ENCODE measurements around the gene RBFOX1. TPM values are rescaled to one million over a fixed set of nuclear protein-coding genes. Genes with fewer than 3 reads are reported as not detected.

The RBFOX1 gene
- total and polyA plus RNA-seq, 10 of the 15 experiments (the other 5 are each of a cell fraction or from before 2014, with no cell fraction given), result 0.87 TPM; not detected in 9

DNA sequence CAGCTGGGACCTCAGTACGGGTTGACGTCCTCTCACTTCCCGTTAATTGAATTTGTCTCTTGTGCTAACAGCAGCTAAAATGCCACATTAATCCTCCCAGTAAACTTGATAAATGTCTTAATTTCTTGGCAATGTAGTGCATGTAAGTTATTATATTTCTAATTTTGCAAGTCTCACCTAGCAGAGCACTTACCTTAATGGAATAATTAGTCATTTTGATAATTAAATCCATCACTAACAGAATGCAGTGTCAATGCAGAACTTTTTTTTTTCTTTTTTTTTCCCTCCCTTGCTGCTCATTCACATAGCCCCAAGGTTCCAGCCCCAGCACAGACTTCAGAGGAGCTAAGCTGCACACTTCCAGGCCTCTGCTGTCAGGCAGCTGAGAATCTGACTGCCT lies 376.5 kb downstream of the RBFOX1 start:
- intact Hi-C loops (cut with micrococcal nuclease; ENCODE audit: unreplicated experiment), result no loop called here
- H3K4me1 ChIP-seq (ENCODE audit: control insufficient read depth, insufficient read depth, low read length), result no peaks in the 10 kb centered on the region
- H3K4me2 ChIP-seq (ENCODE audit: control insufficient read depth, insufficient read depth), result no peak overlapping the region
- SMC1A ChIA-PET (ENCODE audit: uncharacterized antibody, unreplicated experiment), result no interaction called here
- no peak for FAIRE-seq
- TF ChIP-seq NR2F1 (conservative IDR thresholded peaks at IDR 0.05), result no peak
- no peak for TF ChIP-seq CREM (IDR thresholded peaks at IDR 0.05; ENCODE audit: low read depth)
- TF ChIP-seq ESRRA (IDR thresholded peaks at IDR 0.05; ENCODE audit: low read length), result no peak
- no peak for TF ChIP-seq SIX5 (IDR thresholded peaks at IDR 0.05; ENCODE audit: low read depth, low read length, severe bottlenecking)
- TF ChIP-seq NFXL1 (IDR thresholded peaks at IDR 0.05; ENCODE audit: borderline replicate concordance), result no peak
- TF ChIP-seq MXI1 (IDR thresholded peaks at IDR 0.05; ENCODE audit: low read depth, low read length), result no peak
- TF ChIP-seq KLF5 (IDR thresholded peaks at IDR 0.05; ENCODE audit: partially characterized antibody), result no peak
- TF ChIP-seq, protein P1, sequence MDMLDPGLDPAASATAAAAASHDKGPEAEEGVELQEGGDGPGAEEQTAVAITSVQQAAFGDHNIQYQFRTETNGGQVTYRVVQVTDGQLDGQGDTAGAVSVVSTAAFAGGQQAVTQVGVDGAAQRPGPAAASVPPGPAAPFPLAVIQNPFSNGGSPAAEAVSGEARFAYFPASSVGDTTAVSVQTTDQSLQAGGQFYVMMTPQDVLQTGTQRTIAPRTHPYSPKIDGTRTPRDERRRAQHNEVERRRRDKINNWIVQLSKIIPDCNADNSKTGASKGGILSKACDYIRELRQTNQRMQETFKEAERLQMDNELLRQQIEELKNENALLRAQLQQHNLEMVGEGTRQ (IDR thresholded peaks at IDR 0.05; ENCODE audit: borderline replicate concordance, low read depth, low read length), result no peak
- 50% methylated on average over 3 of the region's 3 CpGs for WGBS (ENCODE audit: insufficient coverage, insufficient replicate concordance, low lambda C conversion rate, missing lambda C conversion rate)
- CTCF ChIA-PET, result no interaction called here
- H3K27ac ChIP-seq (ENCODE audit: control insufficient read depth, insufficient read depth), result no peak overlapping the region
- no peaks in the 10 kb centered on the region for H3K27me3 ChIP-seq (replicated peaks in 1 of 2; ENCODE audit: control insufficient read depth in 2 of 2, insufficient read depth in 2 of 2, low read length in 1 of 2)
- ATAC-seq, result no peak
- no peaks in the 10 kb centered on the region for H3K36me3 ChIP-seq (ENCODE audit: control insufficient read depth in 2 of 2, insufficient read depth in 2 of 2, low read length in 1 of 2)
- H3K9ac ChIP-seq (ENCODE audit: control insufficient read depth, insufficient read depth, low read length), result no peak overlapping the region
- H4K20me1 ChIP-seq (ENCODE audit: control insufficient read depth, insufficient read depth), result no peaks in the 10 kb centered on the region
- H2AFZ ChIP-seq (ENCODE audit: control insufficient read depth, low read depth, low read length), result no peak overlapping the region
- no peaks in the 10 kb centered on the region for H3K9me3 ChIP-seq (replicated peaks; ENCODE audit: control insufficient read depth, insufficient read depth, low read length)
- no peak overlapping the region for H3K4me3 ChIP-seq
- POLR2A ChIA-PET, result no interaction called here
- BruUV-seq (replicated peaks), result no TSS peak
- no peak for DNase-seq (ENCODE audit: low read depth, low spot score)
- in situ Hi-C loops (cut with MboI), result no loop called here
- RAD21 ChIA-PET (ENCODE audit: unreplicated experiment), result no interaction called here
- no peaks in the 10 kb centered on the region for H3K79me2 ChIP-seq (ENCODE audit: control insufficient read depth, insufficient read depth, low read length)

GRCh38 chr16:7713244-7713643 lies 380.6 kb downstream of the RBFOX1 start:
- Histone ChIP-seq H3K36me3 (ENCODE audit: control insufficient read depth in 2 of 2, insufficient read depth in 2 of 2, low read length in 1 of 2) (no peaks in the 10 kb centered on the region), H3K27me3 (replicated peaks in 1 of 2; ENCODE audit: control insufficient read depth in 2 of 2, insufficient read depth in 2 of 2, low read length in 1 of 2) (no peaks in the 10 kb centered on the region), H3K79me2 (ENCODE audit: control insufficient read depth, insufficient read depth, low read length) (no peaks in the 10 kb centered on the region), H3K27ac (ENCODE audit: control insufficient read depth, insufficient read depth) (no peak overlapping the region), H3K9ac (ENCODE audit: control insufficient read depth, insufficient read depth, low read length) (no peak overlapping the region), H3K4me3 (no peak overlapping the region), H3K4me1 (ENCODE audit: control insufficient read depth, insufficient read depth, low read length) (no peaks in the 10 kb centered on the region), H3K9me3 (replicated peaks; ENCODE audit: control insufficient read depth, insufficient read depth, low read length) (no peaks in the 10 kb centered on the region), H3K4me2 (ENCODE audit: control insufficient read depth, insufficient read depth) (no peak overlapping the region), H4K20me1 (ENCODE audit: control insufficient read depth, insufficient read depth) (no peaks in the 10 kb centered on the region), H2AFZ (ENCODE audit: control insufficient read depth, low read depth, low read length) (no peak overlapping the region)
- POLR2A ChIA-PET, result no interaction called here
- CTCF ChIA-PET, result no interaction called here
- DNase-seq (ENCODE audit: low read depth, low spot score) (no peak), FAIRE-seq (no peak), ATAC-seq (no peak)
- in situ Hi-C loops (cut with MboI) (no loop called here), intact Hi-C loops (cut with micrococcal nuclease; ENCODE audit: unreplicated experiment) (no loop called here)
- WGBS (ENCODE audit: insufficient coverage, insufficient replicate concordance, low lambda C conversion rate, missing lambda C conversion rate), result 38% methylated on average over 2 of the region's 2 CpGs
- RAD21 ChIA-PET (ENCODE audit: unreplicated experiment), result no interaction called here
- TF ChIP-seq TBL1XR1 (IDR thresholded peaks at IDR 0.05; ENCODE audit: low read depth, low read length) (no peak), ATF2 (IDR thresholded peaks at IDR 0.05; ENCODE audit: low read length) (no peak), RUNX3 (IDR thresholded peaks at IDR 0.05; ENCODE audit: low read length) (no peak), CHD1 (IDR thresholded peaks at IDR 0.05; ENCODE audit: low read depth, low read length) (no peak), YBX1 (IDR thresholded peaks at IDR 0.05) (no peak), EGR1 (IDR thresholded peaks at IDR 0.05; ENCODE audit: borderline replicate concordance in 1 of 2, low read depth in 2 of 2, low read length in 2 of 2) (no peak), EED (IDR thresholded peaks at IDR 0.05; ENCODE audit: low read depth) (no peak)
- TF ChIP-seq, protein P2, sequence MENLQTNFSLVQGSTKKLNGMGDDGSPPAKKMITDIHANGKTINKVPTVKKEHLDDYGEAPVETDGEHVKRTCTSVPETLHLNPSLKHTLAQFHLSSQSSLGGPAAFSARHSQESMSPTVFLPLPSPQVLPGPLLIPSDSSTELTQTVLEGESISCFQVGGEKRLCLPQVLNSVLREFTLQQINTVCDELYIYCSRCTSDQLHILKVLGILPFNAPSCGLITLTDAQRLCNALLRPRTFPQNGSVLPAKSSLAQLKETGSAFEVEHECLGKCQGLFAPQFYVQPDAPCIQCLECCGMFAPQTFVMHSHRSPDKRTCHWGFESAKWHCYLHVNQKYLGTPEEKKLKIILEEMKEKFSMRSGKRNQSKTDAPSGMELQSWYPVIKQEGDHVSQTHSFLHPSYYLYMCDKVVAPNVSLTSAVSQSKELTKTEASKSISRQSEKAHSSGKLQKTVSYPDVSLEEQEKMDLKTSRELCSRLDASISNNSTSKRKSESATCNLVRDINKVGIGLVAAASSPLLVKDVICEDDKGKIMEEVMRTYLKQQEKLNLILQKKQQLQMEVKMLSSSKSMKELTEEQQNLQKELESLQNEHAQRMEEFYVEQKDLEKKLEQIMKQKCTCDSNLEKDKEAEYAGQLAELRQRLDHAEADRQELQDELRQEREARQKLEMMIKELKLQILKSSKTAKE (IDR thresholded peaks at IDR 0.05; ENCODE audit: low read depth, poor library complexity, severe bottlenecking), result no peak
- SMC1A ChIA-PET (ENCODE audit: uncharacterized antibody, unreplicated experiment), result no interaction called here
- no TSS peak for BruUV-seq (replicated peaks)

Measured in GM12878 (cell line).